A673 (cell line): ENCODE data around the gene SPACA7.

Experiments used
- CTCF ChIP-seq: fragments of 300-800, 200-600 bp; sonication (generic); conservative IDR thresholded peaks from 2 replicates; pipeline ENCODE4 v1.5.1; 2017; ENCODE audit warnings: low read depth, mild to moderate bottlenecking, antibody characterized with exemption, low read length, moderate library complexity, mixed read lengths
- EZH2 ChIP-seq: fragments of 200-600 bp; sonication (generic); IDR thresholded peaks from 2 replicates; pipeline ENCODE4 v1.6.1; 2017; ENCODE audit warnings: borderline replicate concordance, low read depth, mild to moderate bottlenecking, mixed read lengths, antibody characterized with exemption, low read length; ENCODE audit not compliant: poor library complexity, severe bottlenecking

DNA sequence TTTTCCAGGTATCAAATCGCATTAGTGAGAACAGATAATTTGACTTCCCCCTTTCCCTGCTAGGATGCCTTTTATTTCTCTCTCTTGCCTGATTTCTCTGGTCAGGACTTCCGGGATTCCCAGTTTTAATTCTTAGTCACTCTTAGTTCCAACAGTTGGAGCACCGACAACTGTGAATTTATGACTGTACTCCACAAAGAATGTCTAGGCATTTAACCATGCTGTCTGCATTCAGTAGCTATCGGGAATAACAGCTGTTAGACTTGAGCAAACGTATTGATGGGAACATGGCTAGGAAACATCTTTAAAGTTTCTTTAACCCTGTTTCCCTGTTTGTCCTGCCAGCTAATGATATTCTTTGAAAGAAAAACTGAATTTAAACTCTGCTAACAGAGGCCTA lies 14.1 kb upstream of the SPACA7 start:
- TF ChIP-seq CTCF (no peak), EZH2 (no peak)
